HEK293 (cell line): Measurements from ENCODE around the gene SNRNP40.

ENCODE experiments used
- HOXC10 ChIP-seq: sonication (generic); formaldehyde crosslinking; IDR thresholded peaks from 2 replicates; pipeline ENCODE4 v1.8.1; 2023; ENCODE audit warnings: mild to moderate bottlenecking, missing genetic modification reagents
- KLF17 ChIP-seq: fragments of 450-650 bp; formaldehyde crosslinking; IDR thresholded peaks from 2 replicates; pipeline ENCODE4 v1.5.1; 2016; ENCODE audit warnings: missing biosample characterization, missing genetic modification characterization
- PRDM2 ChIP-seq: fragments of 450-650 bp; formaldehyde crosslinking; IDR thresholded peaks from 2 replicates; pipeline ENCODE4 v1.5.1; 2016; ENCODE audit warnings: missing biosample characterization, missing genetic modification characterization, borderline replicate concordance
- SP7 ChIP-seq: fragments of 450-650 bp; formaldehyde crosslinking; IDR thresholded peaks from 2 replicates; pipeline ENCODE4 v1.5.1; 2016; ENCODE audit warnings: missing biosample characterization, missing genetic modification characterization
- TRIM28 ChIP-seq: IDR thresholded peaks from 2 replicates; pipeline ENCODE4 v1.6.1; 2011; ENCODE audit warnings: low read length, control low read depth, borderline replicate concordance
- YY1 ChIP-seq: fragments of 450-650 bp; formaldehyde crosslinking; IDR thresholded peaks from 2 replicates; pipeline ENCODE4 v1.5.1; 2018; ENCODE audit warnings: missing biosample characterization, missing genetic modification characterization
- YY2 ChIP-seq: fragments of 450-650 bp; formaldehyde crosslinking; IDR thresholded peaks from 2 replicates; pipeline ENCODE4 v1.5.1; 2016; ENCODE audit warnings: missing biosample characterization, missing genetic modification characterization
- ZBTB8A ChIP-seq: fragments of 450-650 bp; formaldehyde crosslinking; IDR thresholded peaks from 2 replicates; pipeline ENCODE4 v1.5.1; 2016; ENCODE audit warnings: missing biosample characterization, missing genetic modification characterization
- ZNF138 ChIP-seq: fragments of 450-650 bp; formaldehyde crosslinking; IDR thresholded peaks from 2 replicates; pipeline ENCODE4 v1.5.1; 2016; ENCODE audit warnings: missing biosample characterization, missing genetic modification characterization, borderline replicate concordance
- ZNF16 ChIP-seq: fragments of 450-650 bp; formaldehyde crosslinking; IDR thresholded peaks from 2 replicates; pipeline ENCODE4 v1.5.1; 2016; ENCODE audit warnings: low read depth, missing biosample characterization, missing genetic modification characterization
- ZNF211 ChIP-seq: fragments of 450-650 bp; formaldehyde crosslinking; IDR thresholded peaks from 2 replicates; pipeline ENCODE4 v1.5.1; 2016; ENCODE audit warnings: low read depth, missing biosample characterization, missing genetic modification characterization
- ZNF214 ChIP-seq: fragments of 450-650 bp; formaldehyde crosslinking; IDR thresholded peaks from 2 replicates; pipeline ENCODE4 v1.5.1; 2017; ENCODE audit warnings: missing biosample characterization, mild to moderate bottlenecking, missing genetic modification characterization, borderline replicate concordance
- ZNF394 ChIP-seq: fragments of 450-650 bp; formaldehyde crosslinking; IDR thresholded peaks from 2 replicates; pipeline ENCODE4 v1.5.1; 2016; ENCODE audit warnings: missing biosample characterization, missing genetic modification characterization, mild to moderate bottlenecking, moderate library complexity, borderline replicate concordance
- ZNF473 ChIP-seq: fragments of 450-650 bp; formaldehyde crosslinking; IDR thresholded peaks from 2 replicates; pipeline ENCODE4 v1.5.1; 2017; ENCODE audit warnings: missing biosample characterization, missing genetic modification characterization
- ZNF48 ChIP-seq: fragments of 450-650 bp; formaldehyde crosslinking; IDR thresholded peaks from 2 replicates; pipeline ENCODE4 v1.5.1; 2016; ENCODE audit warnings: missing biosample characterization, missing genetic modification characterization
- ZNF510 ChIP-seq: fragments of 450-650 bp; formaldehyde crosslinking; IDR thresholded peaks from 2 replicates; pipeline ENCODE4 v1.5.1; 2018; ENCODE audit warnings: mild to moderate bottlenecking, missing genetic modification characterization, missing biosample characterization; ENCODE audit not compliant: insufficient replicate concordance
- ZNF555 ChIP-seq: fragments of 450-650 bp; formaldehyde crosslinking; conservative IDR thresholded peaks from 2 replicates; pipeline ENCODE4 v1.5.1; 2017; ENCODE audit warnings: missing biosample characterization, mild to moderate bottlenecking, missing genetic modification characterization, inconsistent platforms
- ZNF585B ChIP-seq: fragments of 450-650 bp; formaldehyde crosslinking; IDR thresholded peaks from 2 replicates; pipeline ENCODE4 v1.5.1; 2016; ENCODE audit warnings: missing biosample characterization, missing genetic modification characterization
- ZNF600 ChIP-seq: fragments of 450-650 bp; formaldehyde crosslinking; IDR thresholded peaks from 2 replicates; pipeline ENCODE4 v1.5.1; 2016; ENCODE audit warnings: missing biosample characterization, missing genetic modification characterization
- ZNF624 ChIP-seq: fragments of 450-650 bp; formaldehyde crosslinking; IDR thresholded peaks from 2 replicates; pipeline ENCODE4 v1.5.1; 2017; ENCODE audit warnings: missing biosample characterization, missing genetic modification characterization
- ZNF768 ChIP-seq: fragments of 450-650 bp; formaldehyde crosslinking; IDR thresholded peaks from 2 replicates; pipeline ENCODE4 v1.5.1; 2018; ENCODE audit warnings: missing biosample characterization, mild to moderate bottlenecking, missing genetic modification characterization
- ZXDB ChIP-seq: fragments of 450-650 bp; formaldehyde crosslinking; IDR thresholded peaks from 2 replicates; pipeline ENCODE4 v1.5.1; 2016; ENCODE audit warnings: missing biosample characterization, missing genetic modification characterization
- TF ChIP-seq, protein P1 (sequence below): fragments of 450-650 bp; formaldehyde crosslinking; IDR thresholded peaks from 2 replicates; pipeline ENCODE4 v1.5.1; 2017; ENCODE audit warnings: missing biosample characterization, missing genetic modification characterization
- TF ChIP-seq, protein P2 (sequence below): fragments of 450-650 bp; formaldehyde crosslinking; IDR thresholded peaks from 2 replicates; pipeline ENCODE4 v1.5.1; 2016; ENCODE audit warnings: missing biosample characterization, missing genetic modification characterization
- TF ChIP-seq, protein P3 (sequence below): fragments of 450-650 bp; formaldehyde crosslinking; IDR thresholded peaks from 2 replicates; pipeline ENCODE4 v1.5.1; 2016; ENCODE audit warnings: missing biosample characterization, missing genetic modification characterization

Gene SNRNP40

GRCh38 chr1:31296486-31297276 lies at the start of gene SNRNP40, which contains the start of gene ZCCHC17 (continued):
- TF ChIP-seq ZNF211 = no peak
- no peak for TF ChIP-seq ZNF510 (tag by site-specific recombination)
- TF ChIP-seq, protein P1, sequence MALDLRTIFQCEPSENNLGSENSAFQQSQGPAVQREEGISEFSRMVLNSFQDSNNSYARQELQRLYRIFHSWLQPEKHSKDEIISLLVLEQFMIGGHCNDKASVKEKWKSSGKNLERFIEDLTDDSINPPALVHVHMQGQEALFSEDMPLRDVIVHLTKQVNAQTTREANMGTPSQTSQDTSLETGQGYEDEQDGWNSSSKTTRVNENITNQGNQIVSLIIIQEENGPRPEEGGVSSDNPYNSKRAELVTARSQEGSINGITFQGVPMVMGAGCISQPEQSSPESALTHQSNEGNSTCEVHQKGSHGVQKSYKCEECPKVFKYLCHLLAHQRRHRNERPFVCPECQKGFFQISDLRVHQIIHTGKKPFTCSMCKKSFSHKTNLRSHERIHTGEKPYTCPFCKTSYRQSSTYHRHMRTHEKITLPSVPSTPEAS (tag by site-specific recombination) = no peak
- TF ChIP-seq ZNF585B (tag by site-specific recombination) = no peak
- TF ChIP-seq ZNF214 = no peak
- peak; percentile 64 for TF ChIP-seq ZNF600
- TF ChIP-seq YY1 (tag by site-specific recombination) = peak; percentile 89
- TF ChIP-seq YY2 (tag by site-specific recombination) = peak; percentile 80
- TF ChIP-seq ZBTB8A (tag by site-specific recombination) = no peak
- TF ChIP-seq ZXDB (tag by site-specific recombination) = peak; percentile 45; the same call in 1 of the 2 replicates
- no peak for TF ChIP-seq PRDM2 (tag by site-specific recombination)
- peak; percentile 60 for TF ChIP-seq SP7 (tag by site-specific recombination)
- TF ChIP-seq HOXC10 (CRISPR knock-in tag) = no peak
- no peak for TF ChIP-seq ZNF138
- TF ChIP-seq ZNF48 (tag by site-specific recombination) = no peak
- peak; percentile 27; the same call in 1 of the 2 replicates for TF ChIP-seq ZNF394 (tag by site-specific recombination)
- no peak for TF ChIP-seq ZNF473 (tag by site-specific recombination)
- 0 out of 2 replicates have a peak, but pooled peaks have one; percentile 33 for TF ChIP-seq TRIM28
- TF ChIP-seq, protein P2, sequence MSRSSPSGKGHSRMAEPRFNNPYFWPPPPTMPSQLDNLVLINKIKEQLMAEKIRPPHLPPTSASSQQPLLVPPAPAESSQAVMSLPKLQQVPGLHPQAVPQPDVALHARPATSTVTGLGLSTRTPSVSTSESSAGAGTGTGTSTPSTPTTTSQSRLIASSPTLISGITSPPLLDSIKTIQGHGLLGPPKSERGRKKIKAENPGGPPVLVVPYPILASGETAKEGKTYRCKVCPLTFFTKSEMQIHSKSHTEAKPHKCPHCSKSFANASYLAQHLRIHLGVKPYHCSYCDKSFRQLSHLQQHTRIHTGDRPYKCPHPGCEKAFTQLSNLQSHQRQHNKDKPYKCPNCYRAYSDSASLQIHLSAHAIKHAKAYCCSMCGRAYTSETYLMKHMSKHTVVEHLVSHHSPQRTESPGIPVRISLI (tag by site-specific recombination) = no peak
- no peak; the same call in 1 of the 2 replicates for TF ChIP-seq ZNF768 (tag by site-specific recombination)
- TF ChIP-seq ZNF16 (tag by site-specific recombination) = no peak
- no peak for TF ChIP-seq ZNF555 (tag by site-specific recombination)
- TF ChIP-seq, protein P3, sequence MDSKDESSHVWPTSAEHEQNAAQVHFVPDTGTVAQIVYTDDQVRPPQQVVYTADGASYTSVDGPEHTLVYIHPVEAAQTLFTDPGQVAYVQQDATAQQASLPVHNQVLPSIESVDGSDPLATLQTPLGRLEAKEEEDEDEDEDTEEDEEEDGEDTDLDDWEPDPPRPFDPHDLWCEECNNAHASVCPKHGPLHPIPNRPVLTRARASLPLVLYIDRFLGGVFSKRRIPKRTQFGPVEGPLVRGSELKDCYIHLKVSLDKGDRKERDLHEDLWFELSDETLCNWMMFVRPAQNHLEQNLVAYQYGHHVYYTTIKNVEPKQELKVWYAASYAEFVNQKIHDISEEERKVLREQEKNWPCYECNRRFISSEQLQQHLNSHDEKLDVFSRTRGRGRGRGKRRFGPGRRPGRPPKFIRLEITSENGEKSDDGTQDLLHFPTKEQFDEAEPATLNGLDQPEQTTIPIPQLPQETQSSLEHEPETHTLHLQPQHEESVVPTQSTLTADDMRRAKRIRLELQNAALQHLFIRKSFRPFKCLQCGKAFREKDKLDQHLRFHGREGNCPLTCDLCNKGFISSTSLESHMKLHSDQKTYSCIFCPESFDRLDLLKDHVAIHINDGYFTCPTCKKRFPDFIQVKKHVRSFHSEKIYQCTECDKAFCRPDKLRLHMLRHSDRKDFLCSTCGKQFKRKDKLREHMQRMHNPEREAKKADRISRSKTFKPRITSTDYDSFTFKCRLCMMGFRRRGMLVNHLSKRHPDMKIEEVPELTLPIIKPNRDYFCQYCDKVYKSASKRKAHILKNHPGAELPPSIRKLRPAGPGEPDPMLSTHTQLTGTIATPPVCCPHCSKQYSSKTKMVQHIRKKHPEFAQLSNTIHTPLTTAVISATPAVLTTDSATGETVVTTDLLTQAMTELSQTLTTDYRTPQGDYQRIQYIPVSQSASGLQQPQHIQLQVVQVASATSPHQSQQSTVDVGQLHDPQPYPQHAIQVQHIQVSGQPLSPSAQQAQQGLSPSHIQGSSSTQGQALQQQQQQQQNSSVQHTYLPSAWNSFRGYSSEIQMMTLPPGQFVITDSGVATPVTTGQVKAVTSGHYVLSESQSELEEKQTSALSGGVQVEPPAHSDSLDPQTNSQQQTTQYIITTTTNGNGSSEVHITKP (tag by site-specific recombination) = no peak
- TF ChIP-seq KLF17 (tag by site-specific recombination) = peak; percentile 23; the same call in 1 of the 2 replicates
- TF ChIP-seq ZNF624 (tag by site-specific recombination) = no peak
